Activated naive CD4-positive, alpha-beta T cell treated with anti-CD3 and anti-CD28 coated beads, Interleukin-2, amount 50 U/mL, for 72 hours (primary cell): ENCODE measurements around the gene JSRP1. TPM values are rescaled to one million over a fixed set of nuclear protein-coding genes. Genes with fewer than 3 reads are reported as not detected.
"Not testable (repeated sequence)": the region's sequence is repeated elsewhere in the genome, so short reads cannot be mapped to it uniquely, and the experiment has no call there.

Source experiments
- ATAC-seq, 2 donors: fragments of 150-1000 bp; cut with Tn5 transposase; 2 replicates each; pipeline ENCODE4 v1.10.0; 2021; ENCODE audit warnings: mild to moderate bottlenecking in 2 of 2, moderate library complexity in 2 of 2
- DNase-seq, 2 donors: peaks; one replicate each; pipeline ENCODE4 v3.0.0; 2021 to 2022; ENCODE audit warnings: low spot score in 2 of 2
- H3K27ac Mint-ChIP-seq, 2 donors: one replicate each; pipeline ENCODE4 v1.8.0; 2022; ENCODE audit warnings: mild to moderate bottlenecking in 2 of 2, mixed read lengths in 2 of 2
- H3K36me3 Mint-ChIP-seq, 2 donors: one replicate each; pipeline ENCODE4 v1.8.0; 2022; ENCODE audit warnings: mixed read lengths in 2 of 2
- H3K9me3 Mint-ChIP-seq, 2 donors: one replicate each; pipeline ENCODE4 v1.8.0; 2022; ENCODE audit warnings: mixed read lengths in 2 of 2
- total RNA-seq, 2 donors: library from RNA; stranded (reverse); gene quantifications; one replicate each; pipeline ENCODE4 v1.2.3, GENCODE V29; 2022

The JSRP1 gene
- total RNA-seq, 2 donors from 2014 or later: 0.39 to 0.56 TPM

GRCh38 chr19:2286402-2287140 lies 30.4 kb upstream of the JSRP1 start:
- no peaks in the 10 kb centered on the region for H3K36me3 Mint-ChIP-seq
- DNase-seq (no peak), ATAC-seq (no peak)
- H3K27ac Mint-ChIP-seq: no peak overlapping the region
- H3K9me3 Mint-ChIP-seq: no peaks in the 10 kb centered on the region

- Mint-ChIP-seq H3K27ac (no peak overlapping the region), H3K36me3 (no peaks in the 10 kb centered on the region), H3K9me3 (no peaks in the 10 kb centered on the region)
- DNase-seq: no peak
- no peak for ATAC-seq
These were observed 27.8 kb upstream of the JSRP1 start for GRCh38 chr19:2283835-2284507.

- Mint-ChIP-seq H3K27ac (peak overlapping the region; percentile 22 to 39), H3K36me3 (no peaks in the 10 kb centered on the region), H3K9me3 (no peaks in the 10 kb centered on the region)
- DNase-seq: no peak
- ATAC-seq: no peak
These were observed 26.6 kb upstream of the JSRP1 start for GRCh38 chr19:2282862-2283237.

- H3K27ac Mint-ChIP-seq: peak within 1 kb of the TSS; percentile 22 to 39
- H3K9me3 Mint-ChIP-seq: no peaks in the 10 kb centered on the region
- ATAC-seq (peak; percentile 18 to 69), DNase-seq (no peak)
- H3K36me3 Mint-ChIP-seq: no peaks in the 10 kb centered on the region
These were observed 26.0 kb upstream of the JSRP1 start, which contains the start of gene PEAK3 for GRCh38 chr19:2282062-2282861. Gene PEAK3 (minus strand): TSS chr19:2282175. CDS start chr19:2280931, 1,244 bp downstream.

GRCh38 chr19:2281265-2282061 lies 25.2 kb upstream of the JSRP1 start:
- not testable (repeated sequence) for DNase-seq, H3K36me3 Mint-ChIP-seq, H3K9me3 Mint-ChIP-seq
- ATAC-seq: peak in 1 of 2 donors; percentile 24
- peak overlapping the region in 1 of 2 donors; percentile 39 for H3K27ac Mint-ChIP-seq

GRCh38 chr19:2280633-2281264 lies 24.5 kb upstream of the JSRP1 start:
- H3K36me3 Mint-ChIP-seq: no peaks in the 10 kb centered on the region
- H3K27ac Mint-ChIP-seq: no peak overlapping the region
- no peaks in the 10 kb centered on the region for H3K9me3 Mint-ChIP-seq
- ATAC-seq (no peak), DNase-seq (no peak)

- H3K27ac Mint-ChIP-seq: peak overlapping the region; percentile 46 to 72
- peak in 1 of 2 donors; percentile 12 for ATAC-seq
- H3K36me3 Mint-ChIP-seq: peaks cover 4 to 8% of the 10 kb centered on the region in 2 donors
- no peak for DNase-seq
- H3K9me3 Mint-ChIP-seq: no peaks in the 10 kb centered on the region
These were observed 22.4 kb upstream of the JSRP1 start for GRCh38 chr19:2278459-2279158.

GRCh38 chr19:2277138-2277537 lies 20.9 kb upstream of the JSRP1 start:
- no peaks in the 10 kb centered on the region for H3K9me3 Mint-ChIP-seq
- ATAC-seq (no peak), DNase-seq (no peak)
- H3K27ac Mint-ChIP-seq: peak overlapping the region; percentile 17 to 84
- peaks cover 4 to 16% of the 10 kb centered on the region in 2 donors for H3K36me3 Mint-ChIP-seq

- Mint-ChIP-seq H3K36me3 (peaks cover 8 to 20% of the 10 kb centered on the region in 2 donors), H3K27ac (peak overlapping the region; percentile 17 to 81), H3K9me3 (no peaks in the 10 kb centered on the region)
- no peak for DNase-seq
- ATAC-seq: no peak
These were observed 20.3 kb upstream of the JSRP1 start for GRCh38 chr19:2276429-2276986.

- ATAC-seq (no peak), DNase-seq (no peak)
- no peaks in the 10 kb centered on the region for H3K9me3 Mint-ChIP-seq
- H3K27ac Mint-ChIP-seq: peak overlapping the region in 1 of 2 donors; percentile 75
- peaks cover 10 to 23% of the 10 kb centered on the region in 2 donors for H3K36me3 Mint-ChIP-seq
These were observed 19.6 kb upstream of the JSRP1 start for GRCh38 chr19:2275588-2276428.

- H3K27ac Mint-ChIP-seq: peak overlapping the region; percentile 75 to 94
- no peaks in the 10 kb centered on the region for H3K9me3 Mint-ChIP-seq
- ATAC-seq (no peak), DNase-seq (no peak)
- H3K36me3 Mint-ChIP-seq: peaks cover 10 to 23% of the 10 kb centered on the region in 2 donors
These were observed 18.8 kb upstream of the JSRP1 start for GRCh38 chr19:2274931-2275535.

GRCh38 chr19:2274185-2274711 lies 18.0 kb upstream of the JSRP1 start:
- Mint-ChIP-seq H3K27ac (peak overlapping the region; percentile 75 to 94), H3K9me3 (no peaks in the 10 kb centered on the region), H3K36me3 (peaks cover 10 to 23% of the 10 kb centered on the region in 2 donors)
- DNase-seq (no peak), ATAC-seq (no peak)

- Mint-ChIP-seq H3K9me3 (no peaks in the 10 kb centered on the region), H3K27ac (peak overlapping the region; percentile 75 to 94), H3K36me3 (peaks cover 10 to 23% of the 10 kb centered on the region in 2 donors)
- ATAC-seq (peak; percentile 55 to 63), DNase-seq (peak; percentile 83 to 92)
These were observed 17.4 kb upstream of the JSRP1 start for GRCh38 chr19:2273356-2274184.
